Loucy (cell line): ENCODE measurements around the gene IFNL1.

Source experiments
- EZH2phosphoT487 ChIP-seq: fragments of 200-600 bp; IDR thresholded peaks from 2 replicates; pipeline ENCODE4 v1.6.1; 2018; ENCODE audit warnings: antibody characterized with exemption, mild to moderate bottlenecking, moderate library complexity, borderline replicate concordance
- TF ChIP-seq, protein P1 (sequence below): fragments of 200-600 bp; sonication (generic); conservative IDR thresholded peaks from 2 replicates; pipeline ENCODE4 v1.5.1; 2014; ENCODE audit warnings: mild to moderate bottlenecking, antibody characterized with exemption, low read length

GRCh38 chr19:39257227-39257626 lies 39.0 kb upstream of the IFNL1 start:
- TF ChIP-seq, protein P1, sequence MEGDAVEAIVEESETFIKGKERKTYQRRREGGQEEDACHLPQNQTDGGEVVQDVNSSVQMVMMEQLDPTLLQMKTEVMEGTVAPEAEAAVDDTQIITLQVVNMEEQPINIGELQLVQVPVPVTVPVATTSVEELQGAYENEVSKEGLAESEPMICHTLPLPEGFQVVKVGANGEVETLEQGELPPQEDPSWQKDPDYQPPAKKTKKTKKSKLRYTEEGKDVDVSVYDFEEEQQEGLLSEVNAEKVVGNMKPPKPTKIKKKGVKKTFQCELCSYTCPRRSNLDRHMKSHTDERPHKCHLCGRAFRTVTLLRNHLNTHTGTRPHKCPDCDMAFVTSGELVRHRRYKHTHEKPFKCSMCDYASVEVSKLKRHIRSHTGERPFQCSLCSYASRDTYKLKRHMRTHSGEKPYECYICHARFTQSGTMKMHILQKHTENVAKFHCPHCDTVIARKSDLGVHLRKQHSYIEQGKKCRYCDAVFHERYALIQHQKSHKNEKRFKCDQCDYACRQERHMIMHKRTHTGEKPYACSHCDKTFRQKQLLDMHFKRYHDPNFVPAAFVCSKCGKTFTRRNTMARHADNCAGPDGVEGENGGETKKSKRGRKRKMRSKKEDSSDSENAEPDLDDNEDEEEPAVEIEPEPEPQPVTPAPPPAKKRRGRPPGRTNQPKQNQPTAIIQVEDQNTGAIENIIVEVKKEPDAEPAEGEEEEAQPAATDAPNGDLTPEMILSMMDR: no peak
- TF ChIP-seq EZH2phosphoT487: no peak
